GM12878 (cell line): ENCODE results near the gene HLA-F. TPM values are rescaled to one million over a fixed set of nuclear protein-coding genes. Genes with fewer than 3 reads are reported as not detected.
A peak's percentile ranks its signal among the peaks of the same experiment; 100 is the strongest.

ENCODE experiments used
- BACH1 ChIP-seq: fragments of 450-650 bp; IDR thresholded peaks from 2 replicates; pipeline ENCODE4 v1.6.1; 2017; ENCODE audit warnings: mild to moderate bottlenecking, borderline replicate concordance
- MTA3 ChIP-seq: IDR thresholded peaks from 2 replicates; pipeline ENCODE4 v1.6.1; 2012; ENCODE audit warnings: low read length, inconsistent platforms, borderline replicate concordance
- NR2C2 ChIP-seq: IDR thresholded peaks from 2 replicates; pipeline ENCODE4 v1.6.1; 2011; ENCODE audit warnings: borderline replicate concordance, low read depth; ENCODE audit not compliant: control insufficient read depth, insufficient read length
- PRDM15 ChIP-seq: fragments of 450-650 bp; formaldehyde crosslinking; IDR thresholded peaks from 2 replicates; pipeline ENCODE4 v1.4.0; 2020; ENCODE audit warnings: mild to moderate bottlenecking, moderate library complexity
- polyA plus RNA-seq, 11 experiments: library from polyadenylated mRNA; depleted of rRNA in 4 of 11; unstranded in 6 of 11; stranded (reverse) in 5 of 11; fragments of >200 nt; fragmentation: Nextera tagmentation in 4 of 11; fragmentation: Illumina TruSeq in 1 of 11; extraction: Ambion mirVana in 4 of 11; extraction: Trizol in 1 of 11; gene quantifications; 1 replicate in 1 of 11; 2 replicates in 10 of 11; pipeline versions ENCODE4 v1.2.1 to v1.2.3, GENCODE V29; 2011 to 2016; ENCODE audit warnings: inconsistent platforms in 2 of 11, missing spikeins in 2 of 11, low read depth in 1 of 11
- total RNA-seq, 4 experiments: library from RNA; depleted of rRNA in 3 of 4; stranded (reverse); fragments of >200 nt in 3 of 4; fragmentation: Illumina TruSeq in 1 of 4; extraction: Trizol in 1 of 4; gene quantifications; 2 replicates each; pipeline versions ENCODE4 v1.2.1 to v1.2.3, GENCODE V29; 2013 to 2021

HLA-F gene
- total and polyA plus RNA-seq, 10 of the 15 experiments (the other 5 are each of a cell fraction or from before 2014, with no cell fraction given): 30.1 to 342 (median 145) TPM

DNA sequence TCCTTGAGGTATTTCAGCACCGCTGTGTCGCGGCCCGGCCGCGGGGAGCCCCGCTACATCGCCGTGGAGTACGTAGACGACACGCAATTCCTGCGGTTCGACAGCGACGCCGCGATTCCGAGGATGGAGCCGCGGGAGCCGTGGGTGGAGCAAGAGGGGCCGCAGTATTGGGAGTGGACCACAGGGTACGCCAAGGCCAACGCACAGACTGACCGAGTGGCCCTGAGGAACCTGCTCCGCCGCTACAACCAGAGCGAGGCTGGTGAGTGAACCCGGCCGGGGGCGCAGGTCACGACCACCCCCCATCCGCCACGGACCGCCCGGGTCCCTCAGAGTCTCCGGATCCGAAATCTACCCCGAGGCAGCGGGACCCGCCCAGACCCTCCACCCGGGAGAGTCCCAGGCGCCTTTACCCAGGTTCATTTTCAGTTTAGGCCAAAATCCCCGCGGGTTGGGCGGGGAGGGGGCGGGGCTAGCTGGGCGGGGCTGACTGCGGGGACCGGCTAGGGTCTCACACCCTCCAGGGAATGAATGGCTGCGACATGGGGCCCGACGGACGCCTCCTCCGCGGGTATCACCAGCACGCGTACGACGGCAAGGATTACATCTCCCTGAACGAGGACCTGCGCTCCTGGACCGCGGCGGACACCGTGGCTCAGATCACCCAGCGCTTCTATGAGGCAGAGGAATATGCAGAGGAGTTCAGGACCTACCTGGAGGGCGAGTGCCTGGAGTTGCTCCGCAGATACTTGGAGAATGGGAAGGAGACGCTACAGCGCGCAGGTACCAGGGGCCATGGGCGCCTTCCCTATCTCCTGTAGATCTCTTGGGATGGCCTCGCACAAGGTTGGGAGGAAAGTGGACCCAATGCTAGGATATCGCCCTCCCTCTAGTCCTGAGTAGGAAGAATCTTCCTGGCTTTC, 693 bp downstream of the HLA-F start (continued):
- TF ChIP-seq PRDM15 (no peak), NR2C2 (no peak), MTA3 (peak; percentile 45; the same call in 1 of the 2 replicates), BACH1 (peak; percentile 65; the same call in 1 of the 2 replicates)
